ENCODE data around the gene FAM210A. TPM values are rescaled to one million over a fixed set of nuclear protein-coding genes. Genes with fewer than 3 reads are reported as not detected.
"Not testable (repeated sequence)": the region's sequence is repeated elsewhere in the genome, so short reads cannot be mapped to it uniquely, and the experiment has no call there.

FAM210A gene
- total RNA-seq, 2 experiments from 2014 or later: 23.1 to 30.6 TPM

- no peak for DNase-seq (ENCODE audit: low spot score)
- no peak overlapping the region for H3K4me3 ChIP-seq (ENCODE audit: low read depth, low read length, poor library complexity, severe bottlenecking)
- no TSS peak for BruUV-seq (replicated peaks)
- ChIA-PET POLR2A (no interaction called here), CTCF (ENCODE audit: unreplicated experiment) (no interaction called here)
- no peaks in the 10 kb centered on the region for H3K9me3 ChIP-seq (ENCODE audit: low read length)
- peaks cover 54% of the 10 kb centered on the region for H3K36me3 ChIP-seq (ENCODE audit: insufficient read depth, low read length)
- H3K79me2 ChIP-seq (ENCODE audit: insufficient read depth, low read depth, low read length): no peaks in the 10 kb centered on the region
- H3K9me2 ChIP-seq (ENCODE audit: insufficient read depth, low read length): no peaks in the 10 kb centered on the region
- no peak overlapping the region for H3K4me2 ChIP-seq (ENCODE audit: low read length)
- no peak for TF ChIP-seq EZH2phosphoT487 (IDR thresholded peaks at IDR 0.05; ENCODE audit: borderline replicate concordance, low read depth, low read length)
- TF ChIP-seq, protein P1, sequence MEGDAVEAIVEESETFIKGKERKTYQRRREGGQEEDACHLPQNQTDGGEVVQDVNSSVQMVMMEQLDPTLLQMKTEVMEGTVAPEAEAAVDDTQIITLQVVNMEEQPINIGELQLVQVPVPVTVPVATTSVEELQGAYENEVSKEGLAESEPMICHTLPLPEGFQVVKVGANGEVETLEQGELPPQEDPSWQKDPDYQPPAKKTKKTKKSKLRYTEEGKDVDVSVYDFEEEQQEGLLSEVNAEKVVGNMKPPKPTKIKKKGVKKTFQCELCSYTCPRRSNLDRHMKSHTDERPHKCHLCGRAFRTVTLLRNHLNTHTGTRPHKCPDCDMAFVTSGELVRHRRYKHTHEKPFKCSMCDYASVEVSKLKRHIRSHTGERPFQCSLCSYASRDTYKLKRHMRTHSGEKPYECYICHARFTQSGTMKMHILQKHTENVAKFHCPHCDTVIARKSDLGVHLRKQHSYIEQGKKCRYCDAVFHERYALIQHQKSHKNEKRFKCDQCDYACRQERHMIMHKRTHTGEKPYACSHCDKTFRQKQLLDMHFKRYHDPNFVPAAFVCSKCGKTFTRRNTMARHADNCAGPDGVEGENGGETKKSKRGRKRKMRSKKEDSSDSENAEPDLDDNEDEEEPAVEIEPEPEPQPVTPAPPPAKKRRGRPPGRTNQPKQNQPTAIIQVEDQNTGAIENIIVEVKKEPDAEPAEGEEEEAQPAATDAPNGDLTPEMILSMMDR (conservative IDR thresholded peaks at IDR 0.05; ENCODE audit: low read length): no peak
- intact Hi-C loops (cut with micrococcal nuclease; ENCODE audit: unreplicated experiment): no loop called here
- no peaks in the 10 kb centered on the region for H3K4me1 ChIP-seq (ENCODE audit: insufficient read depth, low read length, poor library complexity, severe bottlenecking)
- no peak overlapping the region for H3K27ac ChIP-seq (ENCODE audit: low read depth, low read length, poor library complexity, severe bottlenecking)
- no peaks in the 10 kb centered on the region for H4K20me1 ChIP-seq (ENCODE audit: insufficient read depth, low read length)
- H2AFZ ChIP-seq (ENCODE audit: low read length): no peak overlapping the region
Measured at GRCh38 chr18:13756671-13757070, 30.3 kb upstream of the FAM210A start.

GRCh38 chr18:13756261-13756660 lies 29.9 kb upstream of the FAM210A start:
- no peaks in the 10 kb centered on the region for H3K79me2 ChIP-seq (ENCODE audit: insufficient read depth, low read depth, low read length)
- no TSS peak for BruUV-seq (replicated peaks)
- H3K9me3 ChIP-seq (ENCODE audit: low read length): no peaks in the 10 kb centered on the region
- H3K4me1 ChIP-seq (ENCODE audit: insufficient read depth, low read length, poor library complexity, severe bottlenecking): no peaks in the 10 kb centered on the region
- H2AFZ ChIP-seq (ENCODE audit: low read length): no peak overlapping the region
- no peak overlapping the region for H3K4me2 ChIP-seq (ENCODE audit: low read length)
- TF ChIP-seq, protein P1 (conservative IDR thresholded peaks at IDR 0.05; ENCODE audit: low read length): no peak
- no peak for TF ChIP-seq EZH2phosphoT487 (IDR thresholded peaks at IDR 0.05; ENCODE audit: borderline replicate concordance, low read depth, low read length)
- CTCF ChIA-PET (ENCODE audit: unreplicated experiment): no interaction called here
- H3K4me3 ChIP-seq (ENCODE audit: low read depth, low read length, poor library complexity, severe bottlenecking): no peak overlapping the region
- intact Hi-C loops (cut with micrococcal nuclease; ENCODE audit: unreplicated experiment): no loop called here
- H4K20me1 ChIP-seq (ENCODE audit: insufficient read depth, low read length): no peaks in the 10 kb centered on the region
- H3K9me2 ChIP-seq (ENCODE audit: insufficient read depth, low read length): no peaks in the 10 kb centered on the region
- POLR2A ChIA-PET: no interaction called here
- H3K27ac ChIP-seq (ENCODE audit: low read depth, low read length, poor library complexity, severe bottlenecking): no peak overlapping the region
- H3K36me3 ChIP-seq (ENCODE audit: insufficient read depth, low read length): peaks cover 54% of the 10 kb centered on the region
- DNase-seq (ENCODE audit: low spot score): no peak

- BruUV-seq (replicated peaks); DNase-seq (ENCODE audit: low spot score); H4K20me1 ChIP-seq (ENCODE audit: insufficient read depth, low read length); H3K4me3 ChIP-seq (ENCODE audit: low read depth, low read length, poor library complexity, severe bottlenecking); POLR2A ChIA-PET; H3K27ac ChIP-seq (ENCODE audit: low read depth, low read length, poor library complexity, severe bottlenecking); H3K4me1 ChIP-seq (ENCODE audit: insufficient read depth, low read length, poor library complexity, severe bottlenecking); H2AFZ ChIP-seq (ENCODE audit: low read length); intact Hi-C loops (cut with micrococcal nuclease; ENCODE audit: unreplicated experiment); H3K4me2 ChIP-seq (ENCODE audit: low read length); H3K9me3 ChIP-seq (ENCODE audit: low read length); H3K79me2 ChIP-seq (ENCODE audit: insufficient read depth, low read depth, low read length); CTCF ChIA-PET (ENCODE audit: unreplicated experiment); H3K9me2 ChIP-seq (ENCODE audit: insufficient read depth, low read length): not testable (repeated sequence)
- peaks cover 77% of the 10 kb centered on the region for H3K36me3 ChIP-seq (ENCODE audit: insufficient read depth, low read length)
Measured at GRCh38 chr18:13751599-13751998, 25.2 kb upstream of the FAM210A start.
